OCI-LY1 (cell line): ENCODE results near the gene WFDC12.
A peak's percentile ranks its signal among the peaks of the same experiment; 100 is the strongest.

Experiments used
- H2AFZ ChIP-seq: fragments of 200-600 bp; sonication (generic), shearing (Covaris generic); 2 replicates; pipeline ENCODE4 v1.6.0; 2014; ENCODE audit warnings: antibody characterized with exemption, mild to moderate bottlenecking, low read length
- H3F3A ChIP-seq: fragments of 200-600 bp; sonication (generic), shearing (Covaris generic); 2 replicates; pipeline ENCODE4 v1.6.0; 2014; ENCODE audit warnings: mild to moderate bottlenecking, antibody characterized with exemption, low read length, moderate library complexity; ENCODE audit not compliant: insufficient read depth
- H3K27ac ChIP-seq: fragments of 200-600 bp; sonication (generic); 2 replicates; pipeline ENCODE4 v1.5.1; 2014; ENCODE audit warnings: low read length, mixed run types, mild to moderate bottlenecking, low read depth; ENCODE audit not compliant: poor library complexity, severe bottlenecking
- H3K27me3 ChIP-seq: fragments of 200-600 bp; sonication (generic); 2 replicates; pipeline ENCODE4 v1.6.0; 2014; ENCODE audit warnings: antibody characterized with exemption, mild to moderate bottlenecking, low read length, moderate library complexity; ENCODE audit not compliant: insufficient read depth
- H3K36me3 ChIP-seq: fragments of 200-600 bp; sonication (generic); 2 replicates; pipeline ENCODE4 v1.6.1; 2014; ENCODE audit warnings: mild to moderate bottlenecking, antibody characterized with exemption, low read length, moderate library complexity, mixed read lengths; ENCODE audit not compliant: insufficient read depth
- H3K4me1 ChIP-seq: fragments of 200-600 bp; sonication (generic); 2 replicates; pipeline ENCODE4 v1.5.1; 2014; ENCODE audit warnings: mild to moderate bottlenecking, low read length, moderate library complexity; ENCODE audit not compliant: insufficient read depth, severe bottlenecking
- H3K4me2 ChIP-seq: fragments of 200-600 bp; sonication (generic), shearing (Covaris generic); 2 replicates; pipeline ENCODE4 v1.6.1; 2014; ENCODE audit warnings: low read length
- H3K4me3 ChIP-seq: fragments of 200-600 bp; sonication (generic); 2 replicates; pipeline ENCODE4 v1.5.1; 2014; ENCODE audit warnings: low read length, low read depth, mild to moderate bottlenecking, mixed read lengths; ENCODE audit not compliant: poor library complexity, severe bottlenecking
- H3K79me2 ChIP-seq: fragments of 200-600 bp; shearing (Covaris generic); 2 replicates; pipeline ENCODE4 v1.6.1; 2016; ENCODE audit warnings: mixed run types, low read length, mixed read lengths; ENCODE audit not compliant: insufficient read depth
- H3K9ac ChIP-seq: fragments of 200-600 bp; sonication (generic), shearing (Covaris generic); 2 replicates; pipeline ENCODE4 v1.6.1; 2014; ENCODE audit warnings: mild to moderate bottlenecking, low read length, mixed read lengths
- H3K9me2 ChIP-seq: fragments of 200-600 bp; sonication (generic), shearing (Covaris generic); 2 replicates; pipeline ENCODE4 v1.6.1; 2014; ENCODE audit warnings: low read depth, mild to moderate bottlenecking, low read length, mixed read lengths
- H3K9me3 ChIP-seq: fragments of 200-600 bp; shearing (Covaris generic); 2 replicates; pipeline ENCODE4 v1.6.1; 2014; ENCODE audit warnings: low read length, mixed read lengths
- H4K20me1 ChIP-seq: fragments of 200-600 bp; sonication (generic), shearing (Covaris generic); 2 replicates; pipeline ENCODE4 v1.6.0; 2016; ENCODE audit warnings: mild to moderate bottlenecking, low read length; ENCODE audit not compliant: insufficient read depth
- CTCF ChIP-seq: fragments of 200-600 bp; sonication (generic), shearing (Covaris generic); IDR thresholded peaks from 2 replicates; pipeline ENCODE4 v1.5.1; 2017; ENCODE audit warnings: mild to moderate bottlenecking, antibody characterized with exemption, low read length, moderate library complexity, mixed read lengths
- EZH2 ChIP-seq: fragments of 200-600 bp; sonication (generic), shearing (Covaris generic); IDR thresholded peaks from 2 replicates; pipeline ENCODE4 v1.8.0; 2017; ENCODE audit warnings: borderline replicate concordance, mixed run types, mild to moderate bottlenecking, antibody characterized with exemption, low read length, moderate library complexity, mixed read lengths

The WFDC12 gene

DNA sequence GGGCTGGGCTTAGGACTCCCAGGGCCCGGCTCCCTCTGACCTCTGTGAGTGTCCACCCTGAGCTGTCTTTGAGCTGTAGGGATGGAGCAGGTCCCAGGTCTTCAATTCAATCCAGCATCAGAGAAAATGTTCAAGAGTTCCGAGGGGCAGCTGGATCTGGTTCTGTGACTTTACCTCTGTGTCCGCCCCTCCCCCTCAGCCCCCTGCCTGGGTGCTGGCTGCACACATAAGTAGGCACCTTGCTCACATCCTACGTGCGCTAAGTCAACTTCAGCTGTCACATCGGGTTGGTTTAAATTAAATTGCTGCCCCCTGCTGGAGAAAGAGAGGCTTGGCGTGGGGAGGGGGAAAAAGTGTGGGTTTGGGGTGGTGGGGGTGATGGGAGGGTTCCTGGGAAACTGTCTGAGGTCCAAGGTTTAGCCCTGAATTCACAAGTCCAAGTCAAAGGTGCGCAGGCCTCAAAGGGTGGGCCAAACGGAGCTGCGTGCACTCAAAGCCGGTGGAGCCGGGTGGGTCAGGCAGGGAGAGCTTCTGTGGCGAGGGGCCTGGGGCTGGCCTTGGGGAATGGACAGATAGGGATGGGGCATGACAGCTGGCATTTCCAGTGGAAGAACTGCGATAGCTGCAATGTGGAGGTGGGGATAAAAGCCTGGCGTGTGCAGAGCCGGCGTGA, 12.3 kb downstream of the WFDC12 start:
- Histone ChIP-seq H3K9me3 (no peaks in the 10 kb centered on the region), H4K20me1 (no peaks in the 10 kb centered on the region), H3K9ac (no peak overlapping the region), H3K27me3 (no peaks in the 10 kb centered on the region), H3K27ac (no peak overlapping the region), H3K79me2 (no peaks in the 10 kb centered on the region), H3K4me1 (no peaks in the 10 kb centered on the region), H2AFZ (no peak overlapping the region), H3F3A (no peaks in the 10 kb centered on the region), H3K9me2 (no peaks in the 10 kb centered on the region), H3K4me2 (no peak overlapping the region), H3K36me3 (no peaks in the 10 kb centered on the region), H3K4me3 (no peak overlapping the region)
- TF ChIP-seq CTCF (peak; percentile 83), EZH2 (no peak)

GRCh38 chr20:45111285-45111684, 13.0 kb downstream of the WFDC12 start:
- H4K20me1 ChIP-seq = no peaks in the 10 kb centered on the region
- no peak overlapping the region for H3K9ac ChIP-seq
- TF ChIP-seq EZH2 = no peak
- TF ChIP-seq CTCF = no peak
- H3K27ac ChIP-seq = no peak overlapping the region
- no peak overlapping the region for H3K4me3 ChIP-seq
- no peaks in the 10 kb centered on the region for H3F3A ChIP-seq
- H3K36me3 ChIP-seq = no peaks in the 10 kb centered on the region
- no peaks in the 10 kb centered on the region for H3K27me3 ChIP-seq
- H3K4me2 ChIP-seq = no peak overlapping the region
- H3K9me2 ChIP-seq = no peaks in the 10 kb centered on the region
- no peaks in the 10 kb centered on the region for H3K9me3 ChIP-seq
- no peaks in the 10 kb centered on the region for H3K79me2 ChIP-seq
- H3K4me1 ChIP-seq = no peaks in the 10 kb centered on the region
- H2AFZ ChIP-seq = no peak overlapping the region

DNA sequence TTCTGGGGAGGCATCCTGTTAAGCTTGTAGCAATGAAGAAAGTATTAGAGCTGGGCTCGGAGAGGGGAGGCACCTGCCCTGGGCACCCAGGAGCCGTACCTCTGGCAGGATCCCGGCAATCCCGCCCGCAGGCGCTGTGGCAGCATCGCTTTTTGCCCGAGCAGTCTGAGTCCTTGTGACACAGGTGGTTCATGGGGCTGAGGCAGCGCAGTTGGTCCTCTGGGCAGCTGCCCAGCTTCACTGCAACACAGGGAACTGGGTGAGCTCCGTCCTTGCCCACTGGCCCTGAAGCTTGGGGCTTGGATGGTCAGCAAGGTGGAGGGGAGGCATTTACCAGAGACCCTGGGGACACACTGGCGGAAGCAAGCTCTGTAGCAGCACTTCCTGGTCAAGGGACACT, 14.0 kb downstream of the WFDC12 start:
- no peaks in the 10 kb centered on the region for H3K4me1 ChIP-seq
- no peaks in the 10 kb centered on the region for H4K20me1 ChIP-seq
- TF ChIP-seq CTCF (no peak), EZH2 (no peak)
- no peak overlapping the region for H3K4me2 ChIP-seq
- no peak overlapping the region for H2AFZ ChIP-seq
- H3K9ac ChIP-seq = no peak overlapping the region
- no peak overlapping the region for H3K27ac ChIP-seq
- H3K4me3 ChIP-seq = no peak overlapping the region
- H3K36me3 ChIP-seq = no peaks in the 10 kb centered on the region
- H3K27me3 ChIP-seq = no peaks in the 10 kb centered on the region
- H3K9me3 ChIP-seq = no peaks in the 10 kb centered on the region
- no peaks in the 10 kb centered on the region for H3F3A ChIP-seq
- no peaks in the 10 kb centered on the region for H3K79me2 ChIP-seq
- no peaks in the 10 kb centered on the region for H3K9me2 ChIP-seq
